HCT116 (cell line): ENCODE results near the gene AFAP1L1. TPM values are rescaled to one million over a fixed set of nuclear protein-coding genes. Genes with fewer than 3 reads are reported as not detected.

Source experiments
- ATAC-seq: fragments of 200-7000 bp; cut with Tn5 transposase; 2 replicates; pipeline ENCODE4 v1.9.1; 2020; ENCODE audit warnings: mild to moderate bottlenecking, moderate library complexity
- BruUV-seq: library from RNA; stranded (reverse); fragments of 400-500 nt; replicated peaks from 2 replicates; lab custom pipeline; 2021; lab: Mats Ljungman, UMichigan
- CTCF ChIA-PET: fragments of 300-600 bp; sonication (Branson Sonifier 250); formaldehyde crosslinking; loops from one replicate; lab custom pipeline; 2021; ENCODE audit warnings: antibody characterized with exemption; lab: Charles Lee
- POLR2A ChIA-PET: fragments of 300-600, 350-600 bp; sonication (Branson Sonifier 250); formaldehyde crosslinking; loops from one replicate; lab custom pipeline; 2021; ENCODE audit warnings: antibody characterized with exemption; lab: Charles Lee
- RAD21 ChIA-PET, 2 experiments: fragments of 300-600 bp; sonication (Branson Sonifier 250); formaldehyde crosslinking; loops; one replicate each; lab custom pipeline; 2023; ENCODE audit warnings: low total read pairs in 2 of 2; ENCODE audit not compliant: uncharacterized antibody in 2 of 2, unreplicated experiment in 2 of 2, low non-redundant PET in 1 of 2; lab: Charles Lee
- DNase-seq: peaks from one replicate; pipeline ENCODE4 v3.0.0-alpha.2; 2010; ENCODE audit warnings: low read depth, low spot score
- H2AFZ ChIP-seq: fragments of 200-600 bp; shearing (Covaris generic), sonication (generic); 2 replicates; pipeline ENCODE4 v1.6.1; 2017; ENCODE audit warnings: low read depth, mixed run types, mixed read lengths, antibody characterized with exemption, low read length; ENCODE audit not compliant: poor library complexity, severe bottlenecking
- H3K27ac ChIP-seq: 2 replicates; pipeline ENCODE4 v1.5.1; 2012; ENCODE audit warnings: low read depth, low read length
- H3K27me3 ChIP-seq: fragments of 200-600 bp; sonication (generic); 2 replicates; pipeline ENCODE4 v1.6.1; 2016; ENCODE audit warnings: mixed run types, low read length, mixed read lengths; ENCODE audit not compliant: insufficient read depth
- H3K36me3 ChIP-seq, 2 experiments: fragments of 200-500 bp in 1 of 2; fragments of 200-600 bp in 1 of 2; sonication (Bioruptor generic) in 1 of 2; sonication (generic) in 1 of 2; 2 replicates each; pipeline versions ENCODE4 v1.5.1 to v1.6.1; 2014 to 2016; ENCODE audit warnings: low read length in 2 of 2, inconsistent platforms in 1 of 2, mixed read lengths in 1 of 2, mixed run types in 1 of 2; ENCODE audit not compliant: insufficient read depth in 2 of 2, control insufficient read depth in 1 of 2
- H3K4me1 ChIP-seq, 2 experiments: fragments of 200-600 bp in 1 of 2; sonication (generic) in 1 of 2; 2 replicates each; pipeline versions ENCODE4 v1.5.1 to v1.6.1; 2012 to 2017; ENCODE audit warnings: low read length in 2 of 2, inconsistent platforms in 1 of 2, mild to moderate bottlenecking in 1 of 2, mixed read lengths in 1 of 2, mixed run types in 1 of 2, moderate library complexity in 1 of 2; ENCODE audit not compliant: insufficient read depth in 2 of 2, control insufficient read depth in 1 of 2
- H3K4me2 ChIP-seq: fragments of 200-600 bp; sonication (generic); 2 replicates; pipeline ENCODE4 v1.6.1; 2017; ENCODE audit warnings: mixed run types, low read length, mixed read lengths
- H3K4me3 ChIP-seq, 2 experiments: fragments of 200-600 bp in 1 of 2; sonication (generic) in 1 of 2; replicated peaks in 1 of 2; 2 replicates each; pipeline ENCODE4 v1.5.1; 2011 to 2016; ENCODE audit warnings: low read length in 2 of 2, control low read depth in 1 of 2, low read depth in 1 of 2, mild to moderate bottlenecking in 1 of 2, mixed read lengths in 1 of 2, mixed run types in 1 of 2
- H3K79me2 ChIP-seq: fragments of 200-600 bp; sonication (generic); 2 replicates; pipeline ENCODE4 v1.6.1; 2017; ENCODE audit warnings: mild to moderate bottlenecking, mixed run types, low read length, moderate library complexity, mixed read lengths; ENCODE audit not compliant: insufficient read depth
- H3K9ac ChIP-seq: fragments of 200-600 bp; sonication (generic); 2 replicates; pipeline ENCODE4 v1.6.1; 2016; ENCODE audit warnings: low read length, mixed read lengths
- H3K9me2 ChIP-seq: fragments of 200-600 bp; sonication (generic), shearing (Covaris generic); 2 replicates; pipeline ENCODE4 v1.6.1; 2017; ENCODE audit warnings: mixed run types, mild to moderate bottlenecking, moderate library complexity; ENCODE audit not compliant: insufficient read depth
- H3K9me3 ChIP-seq, 2 experiments: fragments of 200-500 bp in 1 of 2; fragments of 200-600 bp in 1 of 2; sonication (Bioruptor generic) in 1 of 2; sonication (generic) in 1 of 2; 2 replicates each; pipeline ENCODE4 v1.6.1; 2014 to 2017; ENCODE audit warnings: low read length in 2 of 2, mixed read lengths in 2 of 2, inconsistent platforms in 1 of 2, low read depth in 1 of 2, mild to moderate bottlenecking in 1 of 2, mixed run types in 1 of 2, moderate library complexity in 1 of 2; ENCODE audit not compliant: control insufficient read depth in 1 of 2, insufficient read depth in 1 of 2
- H4K20me1 ChIP-seq: fragments of 200-600 bp; sonication (generic), shearing (Covaris generic); 2 replicates; pipeline ENCODE4 v1.6.1; 2017; ENCODE audit warnings: mixed run types, mild to moderate bottlenecking, moderate library complexity; ENCODE audit not compliant: insufficient read depth
- CBX3 ChIP-seq: IDR thresholded peaks from 2 replicates; pipeline ENCODE4 v1.6.1; 2012; ENCODE audit warnings: low read depth
- CEBPB ChIP-seq: IDR thresholded peaks from 2 replicates; pipeline ENCODE4 v1.6.1; 2012; ENCODE audit warnings: low read depth
- EGR1 ChIP-seq: IDR thresholded peaks from 2 replicates; pipeline ENCODE4 v1.6.1; 2012; ENCODE audit warnings: low read depth
- ELF1 ChIP-seq: IDR thresholded peaks from 2 replicates; pipeline ENCODE4 v1.6.1; 2012; ENCODE audit warnings: low read depth, borderline replicate concordance
- EZH2 ChIP-seq: fragments of 200-600 bp; sonication (generic); IDR thresholded peaks from 2 replicates; pipeline ENCODE4 v1.6.1; 2017; ENCODE audit warnings: antibody characterized with exemption, mixed run types
- EZH2phosphoT487 ChIP-seq: fragments of 200-600 bp; IDR thresholded peaks from 2 replicates; pipeline ENCODE4 v1.6.1; 2018; ENCODE audit warnings: antibody characterized with exemption, borderline replicate concordance
- FOSL1 ChIP-seq: IDR thresholded peaks from 2 replicates; pipeline ENCODE4 v1.6.1; 2012; ENCODE audit warnings: low read depth
- POLR2A ChIP-seq: IDR thresholded peaks from 2 replicates; pipeline ENCODE4 v1.7.0; 2011; ENCODE audit warnings: borderline replicate concordance; ENCODE audit not compliant: insufficient read depth, insufficient read length; ENCODE audit errors: extremely low read depth
- POLR2AphosphoS5 ChIP-seq: IDR thresholded peaks from 2 replicates; pipeline ENCODE4 v1.6.1; 2011; ENCODE audit warnings: mild to moderate bottlenecking, low read depth, low read length, moderate library complexity
- RAD21 ChIP-seq: IDR thresholded peaks from 2 replicates; pipeline ENCODE4 v1.6.1; 2012; ENCODE audit warnings: low read depth, mild to moderate bottlenecking
- SIN3A ChIP-seq: IDR thresholded peaks from 2 replicates; pipeline ENCODE4 v1.6.1; 2012; ENCODE audit warnings: low read depth
- SP1 ChIP-seq: IDR thresholded peaks from 2 replicates; pipeline ENCODE4 v1.6.1; 2012; ENCODE audit warnings: low read depth
- TCF7L2 ChIP-seq: IDR thresholded peaks from 2 replicates; pipeline ENCODE4 v1.7.0; 2011; ENCODE audit warnings: borderline replicate concordance, inconsistent platforms; ENCODE audit not compliant: insufficient read depth, insufficient read length; ENCODE audit errors: extremely low read depth
- YY1 ChIP-seq: IDR thresholded peaks from 2 replicates; pipeline ENCODE4 v1.6.1; 2011; ENCODE audit warnings: low read length, low read depth, moderate library complexity, mild to moderate bottlenecking; ENCODE audit not compliant: insufficient replicate concordance; ENCODE audit errors: extremely low read depth
- ZFX ChIP-seq: fragments of 450-650 bp; IDR thresholded peaks from 2 replicates; pipeline ENCODE4 v1.6.1; 2017
- intact Hi-C: fragments of 100-400 bp; cut with micrococcal nuclease; formaldehyde crosslinking; loops from 2 replicates; pipeline ENCODE4 v1.10.0; 2022
- total RNA-seq: library from RNA; stranded (reverse); gene quantifications from one replicate; pipeline ENCODE4 v1.2.1, GENCODE V29; 2021; ENCODE audit not compliant: unreplicated experiment
- TF ChIP-seq, protein P1 (sequence below): IDR thresholded peaks from 2 replicates; pipeline ENCODE4 v1.6.1; 2011; ENCODE audit warnings: mild to moderate bottlenecking, low read length, moderate library complexity; ENCODE audit not compliant: insufficient replicate concordance; ENCODE audit errors: extremely low read depth
- TF ChIP-seq, protein P2 (sequence below), 3 experiments: fragments of 200-600 bp in 1 of 3; sonication (generic) in 1 of 3; IDR thresholded peaks in 2 of 3; conservative IDR thresholded peaks in 1 of 3; 2 replicates each; pipeline ENCODE4 v1.5.1; 2012 to 2017; ENCODE audit warnings: low read depth in 2 of 3, low read length in 2 of 3, antibody characterized with exemption in 1 of 3, borderline replicate concordance in 1 of 3, control low read depth in 1 of 3, mild to moderate bottlenecking in 1 of 3, mixed read lengths in 1 of 3, mixed run types in 1 of 3, moderate library complexity in 1 of 3; ENCODE audit not compliant: insufficient read depth in 1 of 3
- TF ChIP-seq, protein P3 (sequence below): IDR thresholded peaks from 2 replicates; pipeline ENCODE4 v1.6.1; 2012
- TF ChIP-seq, protein P4 (sequence below): IDR thresholded peaks from 2 replicates; pipeline ENCODE4 v1.6.1; 2012
- TF ChIP-seq, protein P5 (sequence below): IDR thresholded peaks from 2 replicates; pipeline ENCODE4 v1.6.1; 2012; ENCODE audit warnings: low read depth

Gene AFAP1L1
- total RNA-seq, 1 experiment from 2014 or later = 4.3 TPM

DNA sequence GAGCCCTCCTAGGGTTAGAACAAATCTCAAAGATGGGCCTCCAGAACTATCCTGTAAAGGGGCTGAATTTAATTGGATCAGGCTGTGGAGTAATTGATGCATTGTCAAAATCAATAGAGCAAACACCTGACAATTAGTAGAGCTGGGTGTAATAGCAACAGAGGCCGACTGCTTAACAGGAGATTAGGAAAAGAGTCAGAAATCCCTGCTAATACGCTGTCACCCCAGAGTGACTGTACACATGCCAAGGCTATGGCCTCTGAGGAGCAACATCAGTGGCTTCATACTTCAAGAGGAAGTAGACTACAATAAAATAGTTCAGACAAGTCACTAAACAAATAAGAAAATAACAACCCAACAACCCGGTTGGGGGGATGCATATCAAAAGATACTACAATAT lies 55.0 kb downstream of the AFAP1L1 start:
- H3K79me2 ChIP-seq = no peaks in the 10 kb centered on the region
- H3K27me3 ChIP-seq = no peaks in the 10 kb centered on the region
- no peak overlapping the region for H3K4me2 ChIP-seq
- ATAC-seq (no peak), DNase-seq (no peak)
- ChIA-PET CTCF (interaction anchor here (1.5 kb wide), 1 partner anchor 12 kb away, joined by 3 read pairs; no protein-coding TSS in a partner anchor), RAD21 (no interaction called here), POLR2A (no interaction called here)
- BruUV-seq = no TSS peak
- intact Hi-C loops = no loop called here
- H3K9me2 ChIP-seq = no peaks in the 10 kb centered on the region
- TF ChIP-seq EZH2 = no peak
- no peak for TF ChIP-seq CBX3
- TF ChIP-seq, protein P1, sequence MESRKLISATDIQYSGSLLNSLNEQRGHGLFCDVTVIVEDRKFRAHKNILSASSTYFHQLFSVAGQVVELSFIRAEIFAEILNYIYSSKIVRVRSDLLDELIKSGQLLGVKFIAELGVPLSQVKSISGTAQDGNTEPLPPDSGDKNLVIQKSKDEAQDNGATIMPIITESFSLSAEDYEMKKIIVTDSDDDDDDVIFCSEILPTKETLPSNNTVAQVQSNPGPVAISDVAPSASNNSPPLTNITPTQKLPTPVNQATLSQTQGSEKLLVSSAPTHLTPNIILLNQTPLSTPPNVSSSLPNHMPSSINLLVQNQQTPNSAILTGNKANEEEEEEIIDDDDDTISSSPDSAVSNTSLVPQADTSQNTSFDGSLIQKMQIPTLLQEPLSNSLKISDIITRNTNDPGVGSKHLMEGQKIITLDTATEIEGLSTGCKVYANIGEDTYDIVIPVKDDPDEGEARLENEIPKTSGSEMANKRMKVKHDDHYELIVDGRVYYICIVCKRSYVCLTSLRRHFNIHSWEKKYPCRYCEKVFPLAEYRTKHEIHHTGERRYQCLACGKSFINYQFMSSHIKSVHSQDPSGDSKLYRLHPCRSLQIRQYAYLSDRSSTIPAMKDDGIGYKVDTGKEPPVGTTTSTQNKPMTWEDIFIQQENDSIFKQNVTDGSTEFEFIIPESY = no peak
- TF ChIP-seq, protein P2, sequence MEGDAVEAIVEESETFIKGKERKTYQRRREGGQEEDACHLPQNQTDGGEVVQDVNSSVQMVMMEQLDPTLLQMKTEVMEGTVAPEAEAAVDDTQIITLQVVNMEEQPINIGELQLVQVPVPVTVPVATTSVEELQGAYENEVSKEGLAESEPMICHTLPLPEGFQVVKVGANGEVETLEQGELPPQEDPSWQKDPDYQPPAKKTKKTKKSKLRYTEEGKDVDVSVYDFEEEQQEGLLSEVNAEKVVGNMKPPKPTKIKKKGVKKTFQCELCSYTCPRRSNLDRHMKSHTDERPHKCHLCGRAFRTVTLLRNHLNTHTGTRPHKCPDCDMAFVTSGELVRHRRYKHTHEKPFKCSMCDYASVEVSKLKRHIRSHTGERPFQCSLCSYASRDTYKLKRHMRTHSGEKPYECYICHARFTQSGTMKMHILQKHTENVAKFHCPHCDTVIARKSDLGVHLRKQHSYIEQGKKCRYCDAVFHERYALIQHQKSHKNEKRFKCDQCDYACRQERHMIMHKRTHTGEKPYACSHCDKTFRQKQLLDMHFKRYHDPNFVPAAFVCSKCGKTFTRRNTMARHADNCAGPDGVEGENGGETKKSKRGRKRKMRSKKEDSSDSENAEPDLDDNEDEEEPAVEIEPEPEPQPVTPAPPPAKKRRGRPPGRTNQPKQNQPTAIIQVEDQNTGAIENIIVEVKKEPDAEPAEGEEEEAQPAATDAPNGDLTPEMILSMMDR (IDR thresholded peaks at IDR 0.05 in 2 of 3, conservative IDR thresholded peaks at IDR 0.05 in 1 of 3; ENCODE audit: borderline replicate concordance in 1 of 3, insufficient read depth in 1 of 3, low read depth in 2 of 3, low read length in 2 of 3) = no peak
- TF ChIP-seq SP1 = no peak
- no peak for TF ChIP-seq EZH2phosphoT487
- TF ChIP-seq, protein P3, sequence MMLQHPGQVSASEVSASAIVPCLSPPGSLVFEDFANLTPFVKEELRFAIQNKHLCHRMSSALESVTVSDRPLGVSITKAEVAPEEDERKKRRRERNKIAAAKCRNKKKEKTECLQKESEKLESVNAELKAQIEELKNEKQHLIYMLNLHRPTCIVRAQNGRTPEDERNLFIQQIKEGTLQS = no peak
- no peak for TF ChIP-seq RAD21
- TF ChIP-seq ZFX = no peak
- TF ChIP-seq TCF7L2 = no peak
- TF ChIP-seq FOSL1 = no peak
- no peak for TF ChIP-seq ELF1
- no peak for TF ChIP-seq CEBPB
- no peak for TF ChIP-seq YY1
- no peak for TF ChIP-seq POLR2A
- no peak for TF ChIP-seq EGR1
- TF ChIP-seq, protein P4, sequence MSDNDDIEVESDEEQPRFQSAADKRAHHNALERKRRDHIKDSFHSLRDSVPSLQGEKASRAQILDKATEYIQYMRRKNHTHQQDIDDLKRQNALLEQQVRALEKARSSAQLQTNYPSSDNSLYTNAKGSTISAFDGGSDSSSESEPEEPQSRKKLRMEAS = no peak
- TF ChIP-seq, protein P5, sequence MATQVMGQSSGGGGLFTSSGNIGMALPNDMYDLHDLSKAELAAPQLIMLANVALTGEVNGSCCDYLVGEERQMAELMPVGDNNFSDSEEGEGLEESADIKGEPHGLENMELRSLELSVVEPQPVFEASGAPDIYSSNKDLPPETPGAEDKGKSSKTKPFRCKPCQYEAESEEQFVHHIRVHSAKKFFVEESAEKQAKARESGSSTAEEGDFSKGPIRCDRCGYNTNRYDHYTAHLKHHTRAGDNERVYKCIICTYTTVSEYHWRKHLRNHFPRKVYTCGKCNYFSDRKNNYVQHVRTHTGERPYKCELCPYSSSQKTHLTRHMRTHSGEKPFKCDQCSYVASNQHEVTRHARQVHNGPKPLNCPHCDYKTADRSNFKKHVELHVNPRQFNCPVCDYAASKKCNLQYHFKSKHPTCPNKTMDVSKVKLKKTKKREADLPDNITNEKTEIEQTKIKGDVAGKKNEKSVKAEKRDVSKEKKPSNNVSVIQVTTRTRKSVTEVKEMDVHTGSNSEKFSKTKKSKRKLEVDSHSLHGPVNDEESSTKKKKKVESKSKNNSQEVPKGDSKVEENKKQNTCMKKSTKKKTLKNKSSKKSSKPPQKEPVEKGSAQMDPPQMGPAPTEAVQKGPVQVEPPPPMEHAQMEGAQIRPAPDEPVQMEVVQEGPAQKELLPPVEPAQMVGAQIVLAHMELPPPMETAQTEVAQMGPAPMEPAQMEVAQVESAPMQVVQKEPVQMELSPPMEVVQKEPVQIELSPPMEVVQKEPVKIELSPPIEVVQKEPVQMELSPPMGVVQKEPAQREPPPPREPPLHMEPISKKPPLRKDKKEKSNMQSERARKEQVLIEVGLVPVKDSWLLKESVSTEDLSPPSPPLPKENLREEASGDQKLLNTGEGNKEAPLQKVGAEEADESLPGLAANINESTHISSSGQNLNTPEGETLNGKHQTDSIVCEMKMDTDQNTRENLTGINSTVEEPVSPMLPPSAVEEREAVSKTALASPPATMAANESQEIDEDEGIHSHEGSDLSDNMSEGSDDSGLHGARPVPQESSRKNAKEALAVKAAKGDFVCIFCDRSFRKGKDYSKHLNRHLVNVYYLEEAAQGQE = no peak
- TF ChIP-seq POLR2AphosphoS5 = no peak
- TF ChIP-seq SIN3A = no peak
- no peak overlapping the region for H3K4me3 ChIP-seq
- H2AFZ ChIP-seq = no peak overlapping the region
- no peaks in the 10 kb centered on the region for H3K9me3 ChIP-seq
- peaks cover 2 to 7% of the 10 kb centered on the region in 2 experiments; a peak in 3 of 4 replicates for H3K4me1 ChIP-seq
- H3K27ac ChIP-seq = no peak overlapping the region
- no peaks in the 10 kb centered on the region for H3K36me3 ChIP-seq
- H4K20me1 ChIP-seq = no peaks in the 10 kb centered on the region
- no peak overlapping the region for H3K9ac ChIP-seq
